ENCODE data around the gene ST7L.

DNA sequence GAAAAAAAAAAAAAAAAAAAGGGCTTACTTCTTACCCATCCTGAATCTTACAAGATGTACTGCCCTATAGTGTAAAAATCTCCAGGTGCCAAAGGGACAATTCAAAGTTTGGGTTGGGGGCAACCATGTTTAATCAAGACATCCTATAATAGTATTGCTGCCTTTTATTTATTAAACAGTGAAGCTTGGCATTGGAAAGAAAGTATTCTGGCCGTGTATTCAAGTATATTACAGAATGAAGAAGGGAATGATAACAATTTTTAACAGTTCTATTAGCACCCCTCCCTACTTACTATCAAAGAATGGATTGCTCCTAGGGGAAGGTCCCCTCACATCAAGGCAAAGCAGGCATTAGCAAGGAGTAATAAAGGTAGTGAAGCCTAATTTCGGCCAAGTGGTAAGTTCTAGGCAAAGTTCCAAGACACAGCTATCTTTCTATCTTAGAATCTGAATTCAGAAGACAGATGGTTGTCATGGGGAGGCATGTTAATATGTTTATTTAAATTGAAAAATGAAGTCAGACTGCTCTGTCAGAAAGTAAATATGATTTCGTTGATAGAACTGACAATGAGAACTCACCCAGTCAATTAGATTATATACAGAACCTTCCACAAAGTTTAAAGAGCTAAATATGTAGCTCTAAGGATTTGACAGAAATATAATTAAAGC, 24.6 kb downstream of the ST7L start:
- TF ChIP-seq, protein P1, sequence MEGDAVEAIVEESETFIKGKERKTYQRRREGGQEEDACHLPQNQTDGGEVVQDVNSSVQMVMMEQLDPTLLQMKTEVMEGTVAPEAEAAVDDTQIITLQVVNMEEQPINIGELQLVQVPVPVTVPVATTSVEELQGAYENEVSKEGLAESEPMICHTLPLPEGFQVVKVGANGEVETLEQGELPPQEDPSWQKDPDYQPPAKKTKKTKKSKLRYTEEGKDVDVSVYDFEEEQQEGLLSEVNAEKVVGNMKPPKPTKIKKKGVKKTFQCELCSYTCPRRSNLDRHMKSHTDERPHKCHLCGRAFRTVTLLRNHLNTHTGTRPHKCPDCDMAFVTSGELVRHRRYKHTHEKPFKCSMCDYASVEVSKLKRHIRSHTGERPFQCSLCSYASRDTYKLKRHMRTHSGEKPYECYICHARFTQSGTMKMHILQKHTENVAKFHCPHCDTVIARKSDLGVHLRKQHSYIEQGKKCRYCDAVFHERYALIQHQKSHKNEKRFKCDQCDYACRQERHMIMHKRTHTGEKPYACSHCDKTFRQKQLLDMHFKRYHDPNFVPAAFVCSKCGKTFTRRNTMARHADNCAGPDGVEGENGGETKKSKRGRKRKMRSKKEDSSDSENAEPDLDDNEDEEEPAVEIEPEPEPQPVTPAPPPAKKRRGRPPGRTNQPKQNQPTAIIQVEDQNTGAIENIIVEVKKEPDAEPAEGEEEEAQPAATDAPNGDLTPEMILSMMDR (IDR thresholded peaks at IDR 0.05), result no peak
- TF ChIP-seq RAD21 (conservative IDR thresholded peaks at IDR 0.05 in 1 of 2, IDR thresholded peaks at IDR 0.05 in 1 of 2), result no peak
- TF ChIP-seq RFX5 (IDR thresholded peaks at IDR 0.05), result no peak
- TF ChIP-seq POLR2A (IDR thresholded peaks at IDR 0.05; ENCODE audit: low read length), result no peak
- no peak for TF ChIP-seq MYC (IDR thresholded peaks at IDR 0.05; ENCODE audit: borderline replicate concordance, low read length)
- TF ChIP-seq, protein P2, sequence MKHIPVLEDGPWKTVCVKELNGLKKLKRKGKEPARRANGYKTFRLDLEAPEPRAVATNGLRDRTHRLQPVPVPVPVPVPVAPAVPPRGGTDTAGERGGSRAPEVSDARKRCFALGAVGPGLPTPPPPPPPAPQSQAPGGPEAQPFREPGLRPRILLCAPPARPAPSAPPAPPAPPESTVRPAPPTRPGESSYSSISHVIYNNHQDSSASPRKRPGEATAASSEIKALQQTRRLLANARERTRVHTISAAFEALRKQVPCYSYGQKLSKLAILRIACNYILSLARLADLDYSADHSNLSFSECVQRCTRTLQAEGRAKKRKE (CRISPR knock-in tag; IDR thresholded peaks at IDR 0.05; ENCODE audit: low read depth), result no peak
- TF ChIP-seq, protein P3, sequence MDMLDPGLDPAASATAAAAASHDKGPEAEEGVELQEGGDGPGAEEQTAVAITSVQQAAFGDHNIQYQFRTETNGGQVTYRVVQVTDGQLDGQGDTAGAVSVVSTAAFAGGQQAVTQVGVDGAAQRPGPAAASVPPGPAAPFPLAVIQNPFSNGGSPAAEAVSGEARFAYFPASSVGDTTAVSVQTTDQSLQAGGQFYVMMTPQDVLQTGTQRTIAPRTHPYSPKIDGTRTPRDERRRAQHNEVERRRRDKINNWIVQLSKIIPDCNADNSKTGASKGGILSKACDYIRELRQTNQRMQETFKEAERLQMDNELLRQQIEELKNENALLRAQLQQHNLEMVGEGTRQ (IDR thresholded peaks at IDR 0.05), result no peak
- TF ChIP-seq BHLHE40 (IDR thresholded peaks at IDR 0.05; ENCODE audit: low read depth, low read length), result no peak
- no peak for TF ChIP-seq ESRRA (IDR thresholded peaks at IDR 0.05; ENCODE audit: borderline replicate concordance, low read length)
- TF ChIP-seq CEBPB (IDR thresholded peaks at IDR 0.05), result no peak
- TF ChIP-seq, protein P4, sequence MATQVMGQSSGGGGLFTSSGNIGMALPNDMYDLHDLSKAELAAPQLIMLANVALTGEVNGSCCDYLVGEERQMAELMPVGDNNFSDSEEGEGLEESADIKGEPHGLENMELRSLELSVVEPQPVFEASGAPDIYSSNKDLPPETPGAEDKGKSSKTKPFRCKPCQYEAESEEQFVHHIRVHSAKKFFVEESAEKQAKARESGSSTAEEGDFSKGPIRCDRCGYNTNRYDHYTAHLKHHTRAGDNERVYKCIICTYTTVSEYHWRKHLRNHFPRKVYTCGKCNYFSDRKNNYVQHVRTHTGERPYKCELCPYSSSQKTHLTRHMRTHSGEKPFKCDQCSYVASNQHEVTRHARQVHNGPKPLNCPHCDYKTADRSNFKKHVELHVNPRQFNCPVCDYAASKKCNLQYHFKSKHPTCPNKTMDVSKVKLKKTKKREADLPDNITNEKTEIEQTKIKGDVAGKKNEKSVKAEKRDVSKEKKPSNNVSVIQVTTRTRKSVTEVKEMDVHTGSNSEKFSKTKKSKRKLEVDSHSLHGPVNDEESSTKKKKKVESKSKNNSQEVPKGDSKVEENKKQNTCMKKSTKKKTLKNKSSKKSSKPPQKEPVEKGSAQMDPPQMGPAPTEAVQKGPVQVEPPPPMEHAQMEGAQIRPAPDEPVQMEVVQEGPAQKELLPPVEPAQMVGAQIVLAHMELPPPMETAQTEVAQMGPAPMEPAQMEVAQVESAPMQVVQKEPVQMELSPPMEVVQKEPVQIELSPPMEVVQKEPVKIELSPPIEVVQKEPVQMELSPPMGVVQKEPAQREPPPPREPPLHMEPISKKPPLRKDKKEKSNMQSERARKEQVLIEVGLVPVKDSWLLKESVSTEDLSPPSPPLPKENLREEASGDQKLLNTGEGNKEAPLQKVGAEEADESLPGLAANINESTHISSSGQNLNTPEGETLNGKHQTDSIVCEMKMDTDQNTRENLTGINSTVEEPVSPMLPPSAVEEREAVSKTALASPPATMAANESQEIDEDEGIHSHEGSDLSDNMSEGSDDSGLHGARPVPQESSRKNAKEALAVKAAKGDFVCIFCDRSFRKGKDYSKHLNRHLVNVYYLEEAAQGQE (IDR thresholded peaks at IDR 0.05), result no peak
- no peak for TF ChIP-seq SMC3 (IDR thresholded peaks at IDR 0.05)
- TF ChIP-seq RCOR1 (IDR thresholded peaks at IDR 0.05; ENCODE audit: low read depth, low read length), result no peak
- TF ChIP-seq HEYL (CRISPR knock-in tag; IDR thresholded peaks at IDR 0.05), result no peak
